ENCODE data around the gene LONRF2. TPM values are rescaled to one million over a fixed set of nuclear protein-coding genes. Genes with fewer than 3 reads are reported as not detected.

The LONRF2 gene
- total RNA-seq, 2 donors from 2014 or later = 0.17 to 1.7 TPM

DNA sequence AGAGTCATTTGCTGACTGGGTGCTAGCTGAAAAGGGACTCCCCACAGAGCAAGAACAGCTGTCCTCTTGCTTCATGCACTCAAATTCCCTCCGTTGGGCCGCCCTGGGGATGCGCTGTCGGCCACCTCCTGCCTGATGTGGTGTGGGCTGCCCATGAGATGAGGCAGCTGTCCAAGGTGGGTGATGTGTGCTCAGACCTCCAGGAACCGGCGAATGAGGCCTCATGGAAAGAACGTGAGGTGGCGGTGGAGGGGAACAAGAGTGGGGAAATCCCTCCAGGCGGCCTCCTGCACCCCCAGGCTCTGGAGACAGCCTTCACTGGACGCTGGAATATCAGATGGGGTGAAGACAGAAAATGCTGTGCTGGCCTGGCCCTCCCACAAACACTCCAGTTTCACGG lies 79.8 kb downstream of the LONRF2 start:
- Histone ChIP-seq H3K27me3 (no peaks in the 10 kb centered on the region), H3K4me1 (no peaks in the 10 kb centered on the region), H3K9ac (ENCODE audit: low read depth in 2 of 2, low read length in 2 of 2) (peak overlapping the region in 1 of 2 donors; percentile 35), H3K4me3 (no peak overlapping the region), H3K9me3 (no peaks in the 10 kb centered on the region), H3K36me3 (no peaks in the 10 kb centered on the region), H3K27ac (no peak overlapping the region)
- intact Hi-C loops (cut with DNase I) = loop anchor here (5.0 to 10.0 kb wide), 2 partner anchors 428 to 685 kb away; no protein-coding TSS in a partner anchor
- TF ChIP-seq, protein P1, sequence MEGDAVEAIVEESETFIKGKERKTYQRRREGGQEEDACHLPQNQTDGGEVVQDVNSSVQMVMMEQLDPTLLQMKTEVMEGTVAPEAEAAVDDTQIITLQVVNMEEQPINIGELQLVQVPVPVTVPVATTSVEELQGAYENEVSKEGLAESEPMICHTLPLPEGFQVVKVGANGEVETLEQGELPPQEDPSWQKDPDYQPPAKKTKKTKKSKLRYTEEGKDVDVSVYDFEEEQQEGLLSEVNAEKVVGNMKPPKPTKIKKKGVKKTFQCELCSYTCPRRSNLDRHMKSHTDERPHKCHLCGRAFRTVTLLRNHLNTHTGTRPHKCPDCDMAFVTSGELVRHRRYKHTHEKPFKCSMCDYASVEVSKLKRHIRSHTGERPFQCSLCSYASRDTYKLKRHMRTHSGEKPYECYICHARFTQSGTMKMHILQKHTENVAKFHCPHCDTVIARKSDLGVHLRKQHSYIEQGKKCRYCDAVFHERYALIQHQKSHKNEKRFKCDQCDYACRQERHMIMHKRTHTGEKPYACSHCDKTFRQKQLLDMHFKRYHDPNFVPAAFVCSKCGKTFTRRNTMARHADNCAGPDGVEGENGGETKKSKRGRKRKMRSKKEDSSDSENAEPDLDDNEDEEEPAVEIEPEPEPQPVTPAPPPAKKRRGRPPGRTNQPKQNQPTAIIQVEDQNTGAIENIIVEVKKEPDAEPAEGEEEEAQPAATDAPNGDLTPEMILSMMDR (IDR thresholded peaks at IDR 0.05) = no peak
- no peak for DNase-seq

DNA sequence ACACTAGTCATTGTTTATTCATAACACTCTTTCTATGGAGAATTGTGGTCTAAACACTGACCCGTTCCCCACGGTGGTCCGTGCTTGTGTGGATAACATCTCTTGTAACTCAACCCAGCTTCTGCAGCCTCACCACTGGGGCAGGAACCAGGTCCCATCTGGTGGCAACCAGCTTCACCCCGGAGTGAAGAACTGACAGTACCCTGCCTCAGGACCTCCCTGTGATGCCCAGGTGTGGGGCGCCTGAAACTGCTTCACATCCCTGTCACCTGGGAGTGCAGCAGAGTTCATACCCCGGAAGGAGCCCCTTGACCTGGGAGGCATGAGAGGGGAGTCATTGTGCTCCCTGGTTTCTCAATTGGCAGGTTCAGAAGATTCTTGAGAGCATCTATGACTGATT lies 81.1 kb downstream of the LONRF2 start:
- Histone ChIP-seq H3K4me3 (no peak overlapping the region), H3K27me3 (no peaks in the 10 kb centered on the region), H3K9ac (ENCODE audit: low read depth in 2 of 2, low read length in 2 of 2) (no peak overlapping the region), H3K27ac (no peak overlapping the region), H3K9me3 (no peaks in the 10 kb centered on the region), H3K36me3 (no peaks in the 10 kb centered on the region), H3K4me1 (no peaks in the 10 kb centered on the region)
- TF ChIP-seq, protein P1 (IDR thresholded peaks at IDR 0.05) = no peak
- DNase-seq = no peak
- intact Hi-C loops (cut with DNase I) = loop anchor here (5.0 to 10.0 kb wide), 2 partner anchors 426 to 684 kb away; no protein-coding TSS in a partner anchor

DNA sequence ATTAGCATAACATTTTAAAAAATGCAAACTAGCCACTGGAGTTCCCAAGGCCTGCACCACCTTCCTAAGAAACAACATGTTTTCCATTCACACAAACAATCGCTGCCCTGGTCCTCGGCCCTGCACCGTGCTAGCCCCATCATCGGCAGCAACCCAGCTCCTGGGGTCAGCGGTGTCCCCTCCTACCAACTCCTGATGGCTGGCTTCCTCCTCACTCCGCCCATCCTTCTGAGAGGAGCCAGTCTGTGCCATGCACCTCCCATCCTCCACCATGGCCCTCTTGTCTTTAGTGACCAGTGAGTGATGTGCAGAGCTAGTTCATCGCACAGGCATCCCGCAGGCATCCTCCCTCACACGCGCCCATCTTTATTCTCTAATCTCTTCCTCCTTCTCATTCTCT lies 81.9 kb downstream of the LONRF2 start:
- TF ChIP-seq, protein P1 (IDR thresholded peaks at IDR 0.05) = no peak
- Histone ChIP-seq H3K36me3 (no peaks in the 10 kb centered on the region), H3K4me3 (no peak overlapping the region), H3K4me1 (no peaks in the 10 kb centered on the region), H3K9ac (ENCODE audit: low read depth in 2 of 2, low read length in 2 of 2) (no peak overlapping the region), H3K27ac (no peak overlapping the region), H3K9me3 (no peaks in the 10 kb centered on the region), H3K27me3 (no peaks in the 10 kb centered on the region)
- intact Hi-C loops (cut with DNase I) = loop anchor here (5.0 to 10.0 kb wide), 2 partner anchors 426 to 683 kb away; no protein-coding TSS in a partner anchor
- no peak for DNase-seq

DNA sequence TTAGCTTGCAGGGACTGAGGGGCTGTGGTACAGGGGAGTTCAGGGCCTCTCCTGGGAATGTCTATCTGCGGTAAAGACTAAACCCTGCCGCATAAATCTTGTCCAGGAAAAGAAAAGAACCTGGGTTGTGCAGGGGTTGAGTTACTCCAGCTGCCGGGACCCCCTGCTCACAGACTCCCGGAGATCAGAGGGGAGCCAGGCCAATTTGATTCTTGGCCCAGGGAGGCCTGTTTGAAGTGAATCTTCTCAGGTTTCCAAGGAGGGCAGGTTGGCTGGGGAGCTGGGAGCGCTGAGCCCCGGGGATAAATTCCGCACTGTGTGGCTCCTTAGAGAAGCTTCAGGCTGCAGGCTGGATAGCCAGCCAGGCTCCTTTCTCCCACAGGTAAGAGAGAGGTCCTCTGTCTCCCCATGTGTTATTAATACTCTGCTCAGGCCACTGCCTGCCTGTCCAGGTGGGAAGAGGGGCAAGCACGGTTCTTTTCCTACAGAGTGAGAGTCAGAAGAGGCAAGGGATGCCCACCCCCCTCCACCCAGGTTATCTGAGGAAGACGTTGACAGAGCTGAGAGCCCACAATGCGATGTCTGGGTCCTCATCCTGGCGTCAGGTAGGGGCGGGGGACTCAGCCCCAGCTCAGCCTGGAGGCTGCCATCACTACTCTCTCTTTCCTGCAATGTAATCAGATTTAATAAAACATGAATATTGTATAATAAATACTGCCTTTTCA lies 82.7 kb downstream of the LONRF2 start:
- no peaks in the 10 kb centered on the region for H3K9me3 ChIP-seq
- intact Hi-C loops (cut with DNase I) = loop anchor here (5.0 to 10.0 kb wide), 2 partner anchors 425 to 682 kb away; no protein-coding TSS in a partner anchor
- no peaks in the 10 kb centered on the region for H3K36me3 ChIP-seq
- TF ChIP-seq, protein P1 (IDR thresholded peaks at IDR 0.05) = no peak
- no peak for DNase-seq
- no peaks in the 10 kb centered on the region for H3K4me1 ChIP-seq
- H3K9ac ChIP-seq (ENCODE audit: low read depth in 2 of 2, low read length in 2 of 2) = no peak overlapping the region
- no peak overlapping the region for H3K4me3 ChIP-seq
- no peak overlapping the region for H3K27ac ChIP-seq
- H3K27me3 ChIP-seq = no peaks in the 10 kb centered on the region

DNA sequence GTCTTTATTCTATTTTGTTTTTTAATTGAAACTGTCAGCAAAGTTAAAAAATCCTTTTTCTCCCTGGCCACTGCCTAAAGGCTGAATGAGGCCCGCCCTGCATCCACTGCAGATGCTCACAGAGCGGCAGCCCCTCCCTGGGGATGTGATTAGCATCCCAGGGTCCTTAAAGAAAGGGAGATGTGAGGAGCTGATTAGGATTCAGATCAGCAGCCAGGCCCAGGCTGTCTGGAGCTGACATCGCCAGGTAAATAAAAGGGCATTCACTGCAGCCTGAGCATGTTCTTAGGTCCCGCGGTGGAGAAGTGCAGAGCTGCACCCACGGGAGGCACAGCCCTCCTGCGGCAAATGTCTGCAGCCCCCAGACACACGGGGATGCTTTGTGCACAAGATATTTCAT lies 83.8 kb downstream of the LONRF2 start:
- no peaks in the 10 kb centered on the region for H3K27me3 ChIP-seq
- no peaks in the 10 kb centered on the region for H3K4me1 ChIP-seq
- no peak overlapping the region for H3K4me3 ChIP-seq
- intact Hi-C loops (cut with DNase I) = no loop called here
- no peak overlapping the region for H3K27ac ChIP-seq
- H3K9ac ChIP-seq (ENCODE audit: low read depth in 2 of 2, low read length in 2 of 2) = no peak overlapping the region
- no peaks in the 10 kb centered on the region for H3K36me3 ChIP-seq
- DNase-seq = no peak
- TF ChIP-seq, protein P1 (IDR thresholded peaks at IDR 0.05) = no peak
- H3K9me3 ChIP-seq = no peaks in the 10 kb centered on the region
